ENCODE data around the gene GINS3.

GRCh38 chr16:58430718-58431117 is 38.4 kb downstream of the GINS3 start:
- TF ChIP-seq, protein P1, sequence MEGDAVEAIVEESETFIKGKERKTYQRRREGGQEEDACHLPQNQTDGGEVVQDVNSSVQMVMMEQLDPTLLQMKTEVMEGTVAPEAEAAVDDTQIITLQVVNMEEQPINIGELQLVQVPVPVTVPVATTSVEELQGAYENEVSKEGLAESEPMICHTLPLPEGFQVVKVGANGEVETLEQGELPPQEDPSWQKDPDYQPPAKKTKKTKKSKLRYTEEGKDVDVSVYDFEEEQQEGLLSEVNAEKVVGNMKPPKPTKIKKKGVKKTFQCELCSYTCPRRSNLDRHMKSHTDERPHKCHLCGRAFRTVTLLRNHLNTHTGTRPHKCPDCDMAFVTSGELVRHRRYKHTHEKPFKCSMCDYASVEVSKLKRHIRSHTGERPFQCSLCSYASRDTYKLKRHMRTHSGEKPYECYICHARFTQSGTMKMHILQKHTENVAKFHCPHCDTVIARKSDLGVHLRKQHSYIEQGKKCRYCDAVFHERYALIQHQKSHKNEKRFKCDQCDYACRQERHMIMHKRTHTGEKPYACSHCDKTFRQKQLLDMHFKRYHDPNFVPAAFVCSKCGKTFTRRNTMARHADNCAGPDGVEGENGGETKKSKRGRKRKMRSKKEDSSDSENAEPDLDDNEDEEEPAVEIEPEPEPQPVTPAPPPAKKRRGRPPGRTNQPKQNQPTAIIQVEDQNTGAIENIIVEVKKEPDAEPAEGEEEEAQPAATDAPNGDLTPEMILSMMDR (conservative IDR thresholded peaks at IDR 0.05; ENCODE audit: low read depth, low read length), result no peak
- no peak for TF ChIP-seq EZH2phosphoT487 (IDR thresholded peaks at IDR 0.05; ENCODE audit: borderline replicate concordance, low read length)
